OCI-LY7 (cell line): ENCODE results near the gene MCM9. TPM values are rescaled to one million over a fixed set of nuclear protein-coding genes. Genes with fewer than 3 reads are reported as not detected.

ENCODE experiments used
- BruUV-seq: library from RNA; stranded (reverse); fragments of 400-500 nt; replicated peaks from 2 replicates; lab custom pipeline; 2021; lab: Mats Ljungman, UMichigan
- CTCF ChIA-PET: fragments of 300-600 bp; sonication (Branson Sonifier 250); formaldehyde crosslinking; loops from one replicate; lab custom pipeline; 2022; ENCODE audit warnings: antibody characterized with exemption; ENCODE audit not compliant: unreplicated experiment; lab: Charles Lee
- POLR2A ChIA-PET: fragments of 300-600 bp; sonication (Branson Sonifier 250); formaldehyde crosslinking; loops from one replicate; lab custom pipeline; 2022; ENCODE audit warnings: antibody characterized with exemption; lab: Charles Lee
- DNase-seq: peaks from one replicate; pipeline ENCODE4 v3.0.0-alpha.2; 2015; ENCODE audit warnings: low spot score
- H2AFZ ChIP-seq: fragments of 200-600 bp; sonication (generic), shearing (Covaris generic); 2 replicates; pipeline ENCODE4 v1.6.1; 2014; ENCODE audit warnings: mild to moderate bottlenecking, antibody characterized with exemption, low read length, moderate library complexity
- H3K27ac ChIP-seq: fragments of 200-600 bp; sonication (generic); 2 replicates; pipeline ENCODE4 v1.5.1; 2014; ENCODE audit warnings: mixed run types, low read depth, mild to moderate bottlenecking, moderate library complexity, low read length, inconsistent platforms; ENCODE audit not compliant: poor library complexity, severe bottlenecking
- H3K36me3 ChIP-seq: fragments of 200-600 bp; sonication (generic); 2 replicates; pipeline ENCODE4 v1.6.1; 2014; ENCODE audit warnings: mild to moderate bottlenecking, antibody characterized with exemption, low read length, moderate library complexity, mixed read lengths; ENCODE audit not compliant: insufficient read depth
- H3K4me1 ChIP-seq: fragments of 200-600 bp; sonication (generic); 2 replicates; pipeline ENCODE4 v1.5.1; 2014; ENCODE audit warnings: mild to moderate bottlenecking, low read length; ENCODE audit not compliant: insufficient read depth, poor library complexity, severe bottlenecking
- H3K4me2 ChIP-seq: fragments of 200-600 bp; sonication (generic); 2 replicates; pipeline ENCODE4 v1.6.1; 2014; ENCODE audit warnings: mild to moderate bottlenecking, low read length
- H3K4me3 ChIP-seq: fragments of 200-600 bp; sonication (generic); 2 replicates; pipeline ENCODE4 v1.5.1; 2014; ENCODE audit warnings: mild to moderate bottlenecking, low read depth, low read length; ENCODE audit not compliant: poor library complexity, severe bottlenecking
- H3K79me2 ChIP-seq: fragments of 200-600 bp; sonication (generic); 2 replicates; pipeline ENCODE4 v1.6.1; 2016; ENCODE audit warnings: low read depth, mild to moderate bottlenecking, low read length, moderate library complexity, mixed read lengths; ENCODE audit not compliant: insufficient read depth
- H3K9me2 ChIP-seq: fragments of 200-600 bp; sonication (generic); 2 replicates; pipeline ENCODE4 v1.6.1; 2016; ENCODE audit warnings: mild to moderate bottlenecking, low read length, mixed read lengths; ENCODE audit not compliant: insufficient read depth
- H3K9me3 ChIP-seq: fragments of 200-600 bp; sonication (generic); 2 replicates; pipeline ENCODE4 v1.6.1; 2014; ENCODE audit warnings: mild to moderate bottlenecking, mixed run types, low read length, mixed read lengths
- H4K20me1 ChIP-seq: fragments of 200-600 bp; sonication (generic); 2 replicates; pipeline ENCODE4 v1.6.1; 2014; ENCODE audit warnings: mild to moderate bottlenecking, antibody characterized with exemption, low read length, moderate library complexity, mixed read lengths; ENCODE audit not compliant: insufficient read depth
- CTCF ChIP-seq: fragments of 200-600 bp; sonication (generic); conservative IDR thresholded peaks from 2 replicates; pipeline ENCODE4 v1.5.1; 2014; ENCODE audit warnings: mild to moderate bottlenecking, antibody characterized with exemption, low read length, moderate library complexity, mixed read lengths
- EZH2phosphoT487 ChIP-seq: fragments of 200-600 bp; sonication (generic); IDR thresholded peaks from 2 replicates; pipeline ENCODE4 v1.6.1; 2018; ENCODE audit warnings: low read depth, borderline replicate concordance, mild to moderate bottlenecking, mixed run types, antibody characterized with exemption, low read length, moderate library complexity, mixed read lengths
- intact Hi-C: fragments of 100-400 bp; cut with micrococcal nuclease; formaldehyde crosslinking; loops from one replicate; pipeline ENCODE4 v1.10.0; 2022; ENCODE audit not compliant: unreplicated experiment
- total RNA-seq, 2 experiments: library from RNA; depleted of rRNA in 1 of 2; stranded (reverse); fragments of >200 nt in 1 of 2; shearing (Covaris generic) in 1 of 2; gene quantifications; 2 replicates each; pipeline ENCODE4 v1.2.3, GENCODE V29; 2014 to 2022

The MCM9 gene
- total RNA-seq, 2 experiments from 2014 or later: 17.4 to 18.8 TPM

- Histone ChIP-seq H3K4me3 (no peak overlapping the region), H3K27ac (no peak overlapping the region), H3K9me3 (no peaks in the 10 kb centered on the region), H3K4me2 (no peak overlapping the region), H2AFZ (no peak overlapping the region), H3K4me1 (peaks cover 10% of the 10 kb centered on the region), H3K36me3 (no peaks in the 10 kb centered on the region), H3K79me2 (no peaks in the 10 kb centered on the region), H3K9me2 (no peaks in the 10 kb centered on the region), H4K20me1 (no peaks in the 10 kb centered on the region)
- ChIA-PET CTCF (no interaction called here), POLR2A (interaction anchor here (1.6 kb wide), 1 partner anchor 10 kb away, joined by 4 read pairs; no protein-coding TSS in a partner anchor)
- DNase-seq: no peak
- no TSS peak for BruUV-seq
- intact Hi-C loops: no loop called here
- TF ChIP-seq EZH2phosphoT487 (no peak), CTCF (no peak)
These were observed 145.0 kb downstream of the MCM9 start for GRCh38 chr6:118789954-118790353.

- no peak for DNase-seq
- POLR2A ChIA-PET: interaction anchor here (0.5 kb wide), 1 partner anchor 276 kb away, joined by 3 read pairs; no protein-coding TSS in a partner anchor
- Histone ChIP-seq H3K4me2 (no peak overlapping the region), H4K20me1 (no peaks in the 10 kb centered on the region), H3K27ac (no peak overlapping the region), H3K4me3 (no peak overlapping the region), H3K79me2 (no peaks in the 10 kb centered on the region), H3K36me3 (no peaks in the 10 kb centered on the region), H3K9me2 (no peaks in the 10 kb centered on the region), H3K4me1 (peaks cover 10% of the 10 kb centered on the region), H3K9me3 (no peaks in the 10 kb centered on the region), H2AFZ (no peak overlapping the region)
- BruUV-seq: no TSS peak
- CTCF ChIA-PET: no interaction called here
- intact Hi-C loops: no loop called here
- TF ChIP-seq CTCF (no peak), EZH2phosphoT487 (no peak)
These were observed 145.5 kb downstream of the MCM9 start for GRCh38 chr6:118789419-118789818.

DNA sequence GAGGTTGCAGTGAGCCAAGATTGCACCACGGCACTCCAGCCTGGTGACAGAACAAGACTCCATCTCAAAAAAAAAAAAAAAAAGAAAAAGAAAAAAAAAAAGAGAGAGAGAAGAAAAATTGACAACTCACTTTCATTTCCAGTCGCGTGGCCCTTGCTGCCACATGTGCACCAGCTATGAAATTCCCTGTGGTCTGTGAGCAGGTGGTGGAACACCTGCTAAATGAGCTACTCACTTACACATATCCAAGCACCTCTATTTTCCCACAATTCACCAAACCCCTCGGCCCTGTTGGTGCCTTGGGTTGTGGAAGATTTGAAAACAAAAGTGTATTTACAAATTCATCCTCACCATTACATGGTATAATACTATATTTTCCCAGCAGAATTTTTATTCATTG lies 146.3 kb downstream of the MCM9 start:
- Histone ChIP-seq H3K4me3 (no peak overlapping the region), H3K4me2 (no peak overlapping the region), H3K36me3 (no peaks in the 10 kb centered on the region), H4K20me1 (no peaks in the 10 kb centered on the region), H3K4me1 (peaks cover 10% of the 10 kb centered on the region), H2AFZ (no peak overlapping the region), H3K79me2 (no peaks in the 10 kb centered on the region), H3K9me2 (no peaks in the 10 kb centered on the region), H3K9me3 (no peaks in the 10 kb centered on the region), H3K27ac (no peak overlapping the region)
- TF ChIP-seq CTCF (no peak), EZH2phosphoT487 (no peak)
- no TSS peak for BruUV-seq
- POLR2A ChIA-PET: interaction anchor here (0.5 to 0.7 kb wide), 4 partner anchors 275 to 1199 kb away, joined by 3 to 6 read pairs (median 3); no protein-coding TSS in a partner anchor
- CTCF ChIA-PET: no interaction called here
- intact Hi-C loops: no loop called here
- DNase-seq: no peak
